B cell (primary cell): Measurements from ENCODE around the gene PTTG2. TPM values are rescaled to one million over a fixed set of nuclear protein-coding genes. Genes with fewer than 3 reads are reported as not detected.

Experiments used
- ATAC-seq: fragments of 200-7000 bp; cut with Tn5 transposase; one replicate; pipeline ENCODE4 v1.10.0; 2021; ENCODE audit warnings: low read depth, mild to moderate bottlenecking, moderate number of reproducible peaks, moderate library complexity
- CTCF ChIA-PET: fragments of 350-600 bp; sonication (Branson Sonifier 250); formaldehyde crosslinking; loops from one replicate; lab custom pipeline; 2021; ENCODE audit warnings: antibody characterized with exemption, inconsistent platforms; lab: Charles Lee
- POLR2A ChIA-PET: fragments of 350-600 bp; sonication (Branson Sonifier 250); formaldehyde crosslinking; loops from one replicate; lab custom pipeline; 2021; ENCODE audit warnings: antibody characterized with exemption; lab: Charles Lee
- DNase-seq: peaks from one replicate; pipeline ENCODE4 v3.0.0; 2013
- H2AFZ ChIP-seq: 2 replicates; pipeline ENCODE4 v1.6.1; 2012; ENCODE audit warnings: mild to moderate bottlenecking, low read depth, low read length; ENCODE audit not compliant: insufficient read depth, poor library complexity, severe bottlenecking
- H3K27ac ChIP-seq, 2 donors: 1 replicate in 1 of 2; 2 replicates in 1 of 2; pipeline ENCODE4 v1.5.1; 2012 to 2013; ENCODE audit warnings: low read length in 2 of 2, mild to moderate bottlenecking in 2 of 2, moderate library complexity in 1 of 2
- H3K27me3 ChIP-seq, 4 experiments: fragments of 200-600 bp in 1 of 4; sonication (generic) in 1 of 4; replicated peaks in 1 of 4; 1 replicate in 2 of 4; 2 replicates in 2 of 4; pipeline versions ENCODE4 v1.6.1 to v1.7.0; 2013 to 2016; ENCODE audit warnings: low read length in 3 of 4, mild to moderate bottlenecking in 2 of 4, mixed read lengths in 1 of 4, moderate library complexity in 1 of 4; ENCODE audit not compliant: insufficient read depth in 4 of 4, control insufficient read depth in 3 of 4; ENCODE audit errors: control extremely low read depth in 1 of 4
- H3K36me3 ChIP-seq, 2 experiments: replicated peaks in 1 of 2; 1 replicate in 1 of 2; 2 replicates in 1 of 2; pipeline versions ENCODE4 v1.6.1 to v1.7.1; 2013; ENCODE audit warnings: low read length in 1 of 2; ENCODE audit not compliant: insufficient read depth in 2 of 2, control insufficient read depth in 1 of 2; ENCODE audit errors: control extremely low read depth in 1 of 2, extremely low read depth in 1 of 2
- H3K4me1 ChIP-seq, 2 donors: fragments of 200-600 bp in 1 of 2; sonication (generic) in 1 of 2; 1 replicate in 1 of 2; 2 replicates in 1 of 2; pipeline versions ENCODE4 v1.5.1 to v1.6.1; 2013 to 2017; ENCODE audit warnings: low read length in 2 of 2; ENCODE audit not compliant: control insufficient read depth in 2 of 2, insufficient read depth in 2 of 2
- H3K4me2 ChIP-seq: replicated peaks from 2 replicates; pipeline ENCODE3; 2012; ENCODE audit warnings: mild to moderate bottlenecking, low read depth, low read length; ENCODE audit not compliant: poor library complexity, severe bottlenecking
- H3K4me3 ChIP-seq, 5 experiments: fragments of 200-600 bp in 1 of 5; sonication (generic) in 1 of 5; 1 replicate in 3 of 5; 2 replicates in 2 of 5; pipeline versions ENCODE4 v1.5.1 to v1.7.0; 2011 to 2016; ENCODE audit warnings: low read length in 4 of 5, mild to moderate bottlenecking in 4 of 5, low read depth in 2 of 5, control low read depth in 1 of 5, moderate library complexity in 1 of 5; ENCODE audit not compliant: insufficient read depth in 1 of 5; ENCODE audit errors: control extremely low read depth in 1 of 5, extremely low read depth in 1 of 5
- H3K79me2 ChIP-seq: fragments of 200-600 bp; sonication (generic); one replicate; pipeline ENCODE4 v1.6.0; 2016; ENCODE audit warnings: low read length; ENCODE audit not compliant: control insufficient read depth, insufficient read depth
- H3K9ac ChIP-seq: fragments of 200-600 bp; sonication (generic); 2 replicates; pipeline ENCODE4 v1.6.1; 2017; ENCODE audit warnings: mild to moderate bottlenecking, low read length, moderate library complexity
- H3K9me3 ChIP-seq, 3 donors: one replicate each; pipeline versions ENCODE4 v1.6.1 to v1.7.1; 2013; ENCODE audit warnings: low read length in 2 of 3; ENCODE audit not compliant: control insufficient read depth in 2 of 3, insufficient read depth in 1 of 3; ENCODE audit errors: control extremely low read depth in 1 of 3
- H4K20me1 ChIP-seq: 2 replicates; pipeline ENCODE4 v1.6.0; 2012; ENCODE audit warnings: mild to moderate bottlenecking, low read length; ENCODE audit not compliant: insufficient read depth, control insufficient read depth, poor library complexity, severe bottlenecking
- H3K27ac Mint-ChIP-seq: one replicate; pipeline ENCODE4 v1.8.0; 2021; ENCODE audit warnings: mixed read lengths
- H3K27me3 Mint-ChIP-seq: one replicate; pipeline ENCODE4 v1.8.0; 2021; ENCODE audit warnings: mixed read lengths
- H3K4me1 Mint-ChIP-seq: one replicate; pipeline ENCODE4 v1.8.0; 2021; ENCODE audit warnings: mixed read lengths
- H3K4me3 Mint-ChIP-seq: one replicate; pipeline ENCODE4 v1.8.0; 2021; ENCODE audit warnings: mixed read lengths
- H3K9me3 Mint-ChIP-seq: one replicate; pipeline ENCODE4 v1.8.0; 2022; ENCODE audit warnings: mixed read lengths; ENCODE audit not compliant: insufficient read depth
- EZH2 ChIP-seq: IDR thresholded peaks from 2 replicates; pipeline ENCODE4 v1.6.1; 2012; ENCODE audit warnings: borderline replicate concordance, low read depth, mild to moderate bottlenecking, moderate library complexity, low read length; ENCODE audit not compliant: insufficient read depth, poor library complexity, severe bottlenecking
- WGBS: methylation state at CpG from one replicate; pipeline ENCODE4 v1.1.5; 2013; ENCODE audit warnings: missing lambda C conversion rate; ENCODE audit not compliant: insufficient coverage; 5-methylcytosine and 5-hydroxymethylcytosine counted together
- intact Hi-C: fragments of 100-400 bp; cut with micrococcal nuclease; formaldehyde crosslinking; loops from one replicate; pipeline ENCODE4 v1.10.0; 2022
- polyA minus RNA-seq: library from RNA; depleted of rRNA, polyadenylated mRNA; stranded (reverse); fragments of >200 nt; gene quantifications from 2 replicates; pipeline ENCODE4 v1.2.3, GENCODE V29; 2012
- polyA plus RNA-seq: library from polyadenylated mRNA; depleted of rRNA; stranded (reverse); fragments of >200 nt; gene quantifications from 2 replicates; pipeline ENCODE4 v1.2.3, GENCODE V29; 2012
- total RNA-seq, 2 donors: library from RNA; stranded (reverse); fragments of 120-200 nt in 1 of 2; gene quantifications; 1 replicate in 1 of 2; 2 replicates in 1 of 2; pipeline versions ENCODE4 v1.2.3 to v1.2.4, GENCODE V29; 2013 to 2022
- TF ChIP-seq, protein P1 (sequence below): fragments of 200-600 bp; IDR thresholded peaks from one replicate; pipeline ENCODE4 v1.8.0; 2022; ENCODE audit warnings: antibody characterized with exemption, mild to moderate bottlenecking

The PTTG2 gene
- total RNA-seq: 2.8 and 3.4 TPM in 2 replicates
- total RNA-seq (2013): 1.9 TPM
- polyA plus RNA-seq: 1.9 and 3.2 TPM in 2 replicates
- 1.9 TPM in 1 of 2 replicates, not detected in the other for polyA minus RNA-seq

GRCh38 chr4:37960098-37960497, at the start of gene PTTG2:
TSS of gene PTTG2 (plus strand) at chr4:37960398. CDS start at chr4:37960435, 37 bp downstream.
- Histone ChIP-seq H3K36me3 (no peaks in the 10 kb centered on the region), H2AFZ (no peak within 1 kb of the TSS), H4K20me1 (peaks cover 16% of the 10 kb centered on the region), H3K79me2 (peaks cover 46% of the 10 kb centered on the region), H3K27me3 (no peaks in the 10 kb centered on the region), H3K4me3 (no peak within 1 kb of the TSS), H3K4me2 (no peak within 1 kb of the TSS), H3K9me3 (no peaks in the 10 kb centered on the region), H3K9ac (no peak within 1 kb of the TSS), H3K4me1 (peaks cover 15% of the 10 kb centered on the region in 2 donors), H3K27ac (no peak within 1 kb of the TSS)
- Mint-ChIP-seq H3K9me3 (no peaks in the 10 kb centered on the region), H3K4me3 (no peak within 1 kb of the TSS), H3K27ac (no peak within 1 kb of the TSS), H3K27me3 (no peaks in the 10 kb centered on the region), H3K4me1 (peaks cover 11% of the 10 kb centered on the region)
- DNase-seq: no peak
- ATAC-seq: no peak
- POLR2A ChIA-PET: no interaction called here
- 94% methylated on average over 4 of the region's 5 CpGs for WGBS
- CTCF ChIA-PET: interaction anchor here (0.9 kb wide), 1 partner anchor 156 kb away, joined by 3 read pairs; no protein-coding TSS in a partner anchor
- TF ChIP-seq, protein P1, sequence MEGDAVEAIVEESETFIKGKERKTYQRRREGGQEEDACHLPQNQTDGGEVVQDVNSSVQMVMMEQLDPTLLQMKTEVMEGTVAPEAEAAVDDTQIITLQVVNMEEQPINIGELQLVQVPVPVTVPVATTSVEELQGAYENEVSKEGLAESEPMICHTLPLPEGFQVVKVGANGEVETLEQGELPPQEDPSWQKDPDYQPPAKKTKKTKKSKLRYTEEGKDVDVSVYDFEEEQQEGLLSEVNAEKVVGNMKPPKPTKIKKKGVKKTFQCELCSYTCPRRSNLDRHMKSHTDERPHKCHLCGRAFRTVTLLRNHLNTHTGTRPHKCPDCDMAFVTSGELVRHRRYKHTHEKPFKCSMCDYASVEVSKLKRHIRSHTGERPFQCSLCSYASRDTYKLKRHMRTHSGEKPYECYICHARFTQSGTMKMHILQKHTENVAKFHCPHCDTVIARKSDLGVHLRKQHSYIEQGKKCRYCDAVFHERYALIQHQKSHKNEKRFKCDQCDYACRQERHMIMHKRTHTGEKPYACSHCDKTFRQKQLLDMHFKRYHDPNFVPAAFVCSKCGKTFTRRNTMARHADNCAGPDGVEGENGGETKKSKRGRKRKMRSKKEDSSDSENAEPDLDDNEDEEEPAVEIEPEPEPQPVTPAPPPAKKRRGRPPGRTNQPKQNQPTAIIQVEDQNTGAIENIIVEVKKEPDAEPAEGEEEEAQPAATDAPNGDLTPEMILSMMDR: no peak
- no peak for TF ChIP-seq EZH2
- intact Hi-C loops: no loop called here

GRCh38 chr4:37914539-37914938, 45.7 kb upstream of the PTTG2 start:
- Histone ChIP-seq H3K4me3 (no peak overlapping the region), H3K4me2 (no peak overlapping the region), H3K79me2 (peaks cover 78% of the 10 kb centered on the region), H2AFZ (no peak overlapping the region), H3K9me3 (no peaks in the 10 kb centered on the region), H4K20me1 (peaks cover 52% of the 10 kb centered on the region), H3K27me3 (no peaks in the 10 kb centered on the region), H3K9ac (no peak overlapping the region), H3K36me3 (peaks cover 8% of the 10 kb centered on the region in 2 experiments), H3K27ac (no peak overlapping the region), H3K4me1 (no peaks in the 10 kb centered on the region)
- TF ChIP-seq EZH2: no peak
- TF ChIP-seq, protein P1: no peak
- ATAC-seq (no peak), DNase-seq (no peak)
- Mint-ChIP-seq H3K27me3 (no peaks in the 10 kb centered on the region), H3K9me3 (no peaks in the 10 kb centered on the region), H3K4me3 (no peak overlapping the region), H3K27ac (no peak overlapping the region), H3K4me1 (peaks cover 6% of the 10 kb centered on the region)
- POLR2A ChIA-PET: no interaction called here
- intact Hi-C loops: no loop called here
- CTCF ChIA-PET: no interaction called here
- 100% methylated on average over 3 of the region's 3 CpGs for WGBS
